GM10266 (cell line): Measurements from ENCODE around the gene ETV3L.

Experiments used
- DNase-seq: peaks from one replicate; pipeline ENCODE4 v3.0.0; 2012; ENCODE audit errors: extremely low spot score
- CTCF ChIP-seq: IDR thresholded peaks from 2 replicates; pipeline ENCODE4 v1.5.1; 2012; ENCODE audit warnings: mild to moderate bottlenecking, low read depth; ENCODE audit not compliant: control insufficient read depth, insufficient read depth; ENCODE audit errors: missing control alignments

The ETV3L gene

DNA sequence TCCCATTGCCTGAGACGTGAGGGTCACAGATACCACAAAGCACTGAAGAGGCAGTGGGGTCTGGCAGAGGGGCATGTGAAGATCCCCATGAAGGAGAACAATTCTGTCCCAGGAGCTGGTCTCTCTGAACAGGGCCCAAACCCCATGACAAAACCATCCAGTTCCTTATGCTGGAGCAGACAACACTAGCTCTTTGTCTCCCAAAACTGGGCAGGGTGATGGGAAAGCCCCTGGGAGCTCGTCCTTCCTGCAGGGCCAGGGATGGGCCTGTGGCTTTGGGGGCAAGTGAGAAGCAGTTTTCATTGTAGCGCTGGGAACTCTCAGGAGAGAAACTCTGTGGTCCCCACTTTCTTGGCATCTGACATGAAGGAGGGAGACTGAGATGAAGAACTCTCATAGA is 8.8 kb downstream of the ETV3L start:
- no peak for DNase-seq
- TF ChIP-seq CTCF, result no peak

DNA sequence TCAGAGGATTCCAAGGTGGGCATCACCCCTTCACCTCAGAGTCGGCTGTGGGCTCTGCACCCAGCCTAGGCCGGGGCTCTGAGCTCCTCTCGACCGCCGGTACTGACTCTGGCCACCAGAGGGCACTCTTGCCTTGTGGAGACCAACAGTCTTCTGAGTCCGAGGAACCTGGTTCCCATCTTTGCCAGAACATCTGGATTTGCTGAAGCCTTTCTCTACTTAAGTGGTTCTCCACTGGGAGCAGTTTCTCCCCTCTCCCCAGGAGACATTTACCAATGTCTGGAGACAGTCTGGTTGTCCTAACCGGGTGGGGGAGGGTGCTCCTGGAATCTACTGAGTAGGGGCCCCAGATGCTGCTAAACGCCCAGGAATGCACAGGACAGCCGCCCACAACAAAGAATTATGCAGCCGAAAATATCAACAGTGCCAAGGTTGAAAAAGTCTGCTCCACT is 9.4 kb downstream of the ETV3L start:
- peak; percentile 85 for DNase-seq
- TF ChIP-seq CTCF, result peak; percentile 96

DNA sequence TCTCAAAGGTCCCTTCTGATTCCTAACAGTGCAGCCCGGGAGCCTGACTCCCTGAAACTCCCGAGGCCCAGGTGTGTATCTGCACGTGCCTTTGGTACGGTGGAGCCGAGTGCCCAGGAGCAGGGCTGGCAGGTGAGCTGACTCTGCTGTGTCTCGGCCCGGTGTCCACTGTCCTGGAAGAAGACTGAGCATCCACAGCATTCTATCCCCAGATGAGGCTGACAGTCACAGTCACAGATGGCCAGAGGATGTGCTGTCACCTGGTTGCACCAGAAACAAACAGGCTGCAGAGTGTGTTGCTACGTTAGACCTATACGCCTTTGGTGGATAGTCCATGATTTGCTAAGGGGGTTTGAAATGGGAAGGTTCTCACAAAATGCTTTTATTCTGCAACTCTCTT is 9.8 kb downstream of the ETV3L start:
- DNase-seq, result no peak
- TF ChIP-seq CTCF, result peak; percentile 3

- TF ChIP-seq CTCF, result no peak
- no peak for DNase-seq
These were observed 11.0 kb downstream of the ETV3L start for GRCh38 chr1:157088607-157089006.

DNA sequence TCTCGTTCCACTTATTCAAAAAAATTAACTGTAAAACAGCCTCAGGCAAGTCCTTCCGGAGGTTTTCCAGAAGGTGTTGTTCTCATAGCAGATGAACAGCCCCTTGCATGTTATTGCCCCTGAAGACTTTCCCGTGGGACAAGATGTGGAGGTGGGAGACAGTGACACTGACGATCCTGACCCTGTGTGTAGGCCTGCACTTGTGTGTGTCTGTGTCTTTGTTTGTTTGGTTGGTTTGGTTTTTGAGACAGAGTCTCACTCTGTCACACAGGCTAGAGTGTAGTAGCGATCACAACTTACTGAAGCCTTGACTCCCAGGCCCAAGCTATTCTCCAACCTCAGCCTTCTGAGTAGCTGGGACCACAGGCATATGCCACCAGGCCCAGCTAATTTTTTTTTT is 12.6 kb downstream of the ETV3L start:
- TF ChIP-seq CTCF, result no peak
- DNase-seq, result no peak

GRCh38 chr1:157086299-157086698 is 13.3 kb downstream of the ETV3L start:
- TF ChIP-seq CTCF, result no peak
- no peak for DNase-seq

GRCh38 chr1:157085421-157085820 is 14.2 kb downstream of the ETV3L start:
- DNase-seq, result no peak
- TF ChIP-seq CTCF, result no peak
